CD4-positive, alpha-beta memory T cell (primary cell): ENCODE data around the gene PIEZO1. TPM values are rescaled to one million over a fixed set of nuclear protein-coding genes. Genes with fewer than 3 reads are reported as not detected.

ENCODE experiments used
- CTCF ChIA-PET: fragments of 350-600 bp; sonication (Branson Sonifier 250); formaldehyde crosslinking; loops from one replicate; lab custom pipeline; 2021; ENCODE audit warnings: inconsistent platforms; ENCODE audit not compliant: partially characterized antibody; lab: Charles Lee
- POLR2A ChIA-PET: fragments of 350-600 bp; sonication (Branson Sonifier 250); formaldehyde crosslinking; loops from one replicate; lab custom pipeline; 2021; ENCODE audit not compliant: partially characterized antibody; lab: Charles Lee
- DNase-seq, 5 donors: peaks; one replicate each; pipeline versions ENCODE4 v3.0.0 to v3.0.0-alpha.2; 2020 to 2022; ENCODE audit warnings: mixed read lengths in 1 of 5
- H3K27ac ChIP-seq: one replicate; pipeline ENCODE4 v1.7.0; 2013; ENCODE audit warnings: low read depth, low read length
- H3K27me3 ChIP-seq: 2 replicates; pipeline ENCODE4 v1.7.0; 2013; ENCODE audit warnings: mild to moderate bottlenecking, low read length, moderate library complexity; ENCODE audit not compliant: insufficient read depth
- H3K36me3 ChIP-seq: 2 replicates; pipeline ENCODE4 v1.7.0; 2013; ENCODE audit warnings: mild to moderate bottlenecking, low read length, moderate library complexity; ENCODE audit not compliant: insufficient read depth
- H3K4me1 ChIP-seq: 2 replicates; pipeline ENCODE4 v1.7.0; 2013; ENCODE audit warnings: mild to moderate bottlenecking, low read length, moderate library complexity; ENCODE audit not compliant: insufficient read depth
- H3K4me3 ChIP-seq, 2 donors: one replicate each; pipeline ENCODE4 v1.7.0; 2013; ENCODE audit warnings: low read length in 2 of 2, mild to moderate bottlenecking in 1 of 2
- H3K9me3 ChIP-seq, 2 donors: one replicate each; pipeline ENCODE4 v1.7.0; 2013; ENCODE audit warnings: low read length in 2 of 2, control low read depth in 1 of 2; ENCODE audit not compliant: control insufficient read depth in 1 of 2
- H3K27ac Mint-ChIP-seq, 7 donors: one replicate each; pipeline ENCODE4 v1.8.0; 2020 to 2021; ENCODE audit warnings: mixed read lengths in 7 of 7, mild to moderate bottlenecking in 6 of 7, inconsistent platforms in 3 of 7, moderate library complexity in 3 of 7
- H3K27me3 Mint-ChIP-seq, 2 donors: one replicate each; pipeline ENCODE4 v1.8.0; 2020 to 2021; ENCODE audit warnings: mixed read lengths in 2 of 2
- H3K36me3 Mint-ChIP-seq, 2 donors: one replicate each; pipeline ENCODE4 v1.8.0; 2020 to 2021; ENCODE audit warnings: mixed read lengths in 2 of 2, inconsistent platforms in 1 of 2, mild to moderate bottlenecking in 1 of 2
- H3K4me1 Mint-ChIP-seq, 4 donors: one replicate each; pipeline ENCODE4 v1.8.0; 2020 to 2021; ENCODE audit warnings: mixed read lengths in 4 of 4, mild to moderate bottlenecking in 1 of 4
- H3K4me3 Mint-ChIP-seq, 8 donors: one replicate each; pipeline ENCODE4 v1.8.0; 2020 to 2021; ENCODE audit warnings: mixed read lengths in 8 of 8, mild to moderate bottlenecking in 7 of 8, moderate library complexity in 6 of 8, inconsistent platforms in 3 of 8
- H3K9me3 Mint-ChIP-seq, 8 donors: one replicate each; pipeline ENCODE4 v1.8.0; 2020 to 2021; ENCODE audit warnings: mixed read lengths in 8 of 8, mild to moderate bottlenecking in 5 of 8, inconsistent platforms in 3 of 8, moderate library complexity in 1 of 8
- intact Hi-C: fragments of 100-400 bp; cut with micrococcal nuclease; formaldehyde crosslinking; loops from one replicate; pipeline ENCODE4 v1.15.1; 2023
- polyA plus RNA-seq, 2 donors: library from polyadenylated mRNA; unstranded; fragments of 300-500 nt; fragmentation: Illumina TruSeq; gene quantifications; one replicate each; pipeline ENCODE4 v1.2.3, GENCODE V29; 2021
- total RNA-seq, 2 experiments: library from RNA; stranded (reverse); gene quantifications; one replicate each; pipeline ENCODE4 v1.2.3, GENCODE V29; 2021

PIEZO1 gene, protein sequence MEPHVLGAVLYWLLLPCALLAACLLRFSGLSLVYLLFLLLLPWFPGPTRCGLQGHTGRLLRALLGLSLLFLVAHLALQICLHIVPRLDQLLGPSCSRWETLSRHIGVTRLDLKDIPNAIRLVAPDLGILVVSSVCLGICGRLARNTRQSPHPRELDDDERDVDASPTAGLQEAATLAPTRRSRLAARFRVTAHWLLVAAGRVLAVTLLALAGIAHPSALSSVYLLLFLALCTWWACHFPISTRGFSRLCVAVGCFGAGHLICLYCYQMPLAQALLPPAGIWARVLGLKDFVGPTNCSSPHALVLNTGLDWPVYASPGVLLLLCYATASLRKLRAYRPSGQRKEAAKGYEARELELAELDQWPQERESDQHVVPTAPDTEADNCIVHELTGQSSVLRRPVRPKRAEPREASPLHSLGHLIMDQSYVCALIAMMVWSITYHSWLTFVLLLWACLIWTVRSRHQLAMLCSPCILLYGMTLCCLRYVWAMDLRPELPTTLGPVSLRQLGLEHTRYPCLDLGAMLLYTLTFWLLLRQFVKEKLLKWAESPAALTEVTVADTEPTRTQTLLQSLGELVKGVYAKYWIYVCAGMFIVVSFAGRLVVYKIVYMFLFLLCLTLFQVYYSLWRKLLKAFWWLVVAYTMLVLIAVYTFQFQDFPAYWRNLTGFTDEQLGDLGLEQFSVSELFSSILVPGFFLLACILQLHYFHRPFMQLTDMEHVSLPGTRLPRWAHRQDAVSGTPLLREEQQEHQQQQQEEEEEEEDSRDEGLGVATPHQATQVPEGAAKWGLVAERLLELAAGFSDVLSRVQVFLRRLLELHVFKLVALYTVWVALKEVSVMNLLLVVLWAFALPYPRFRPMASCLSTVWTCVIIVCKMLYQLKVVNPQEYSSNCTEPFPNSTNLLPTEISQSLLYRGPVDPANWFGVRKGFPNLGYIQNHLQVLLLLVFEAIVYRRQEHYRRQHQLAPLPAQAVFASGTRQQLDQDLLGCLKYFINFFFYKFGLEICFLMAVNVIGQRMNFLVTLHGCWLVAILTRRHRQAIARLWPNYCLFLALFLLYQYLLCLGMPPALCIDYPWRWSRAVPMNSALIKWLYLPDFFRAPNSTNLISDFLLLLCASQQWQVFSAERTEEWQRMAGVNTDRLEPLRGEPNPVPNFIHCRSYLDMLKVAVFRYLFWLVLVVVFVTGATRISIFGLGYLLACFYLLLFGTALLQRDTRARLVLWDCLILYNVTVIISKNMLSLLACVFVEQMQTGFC (N-terminal part only)
- total RNA-seq (100 to 1,000 TPM; 274 to 302 TPM), polyA plus RNA-seq (10 to 100 TPM; 12.0 to 67.5 TPM)

DNA sequence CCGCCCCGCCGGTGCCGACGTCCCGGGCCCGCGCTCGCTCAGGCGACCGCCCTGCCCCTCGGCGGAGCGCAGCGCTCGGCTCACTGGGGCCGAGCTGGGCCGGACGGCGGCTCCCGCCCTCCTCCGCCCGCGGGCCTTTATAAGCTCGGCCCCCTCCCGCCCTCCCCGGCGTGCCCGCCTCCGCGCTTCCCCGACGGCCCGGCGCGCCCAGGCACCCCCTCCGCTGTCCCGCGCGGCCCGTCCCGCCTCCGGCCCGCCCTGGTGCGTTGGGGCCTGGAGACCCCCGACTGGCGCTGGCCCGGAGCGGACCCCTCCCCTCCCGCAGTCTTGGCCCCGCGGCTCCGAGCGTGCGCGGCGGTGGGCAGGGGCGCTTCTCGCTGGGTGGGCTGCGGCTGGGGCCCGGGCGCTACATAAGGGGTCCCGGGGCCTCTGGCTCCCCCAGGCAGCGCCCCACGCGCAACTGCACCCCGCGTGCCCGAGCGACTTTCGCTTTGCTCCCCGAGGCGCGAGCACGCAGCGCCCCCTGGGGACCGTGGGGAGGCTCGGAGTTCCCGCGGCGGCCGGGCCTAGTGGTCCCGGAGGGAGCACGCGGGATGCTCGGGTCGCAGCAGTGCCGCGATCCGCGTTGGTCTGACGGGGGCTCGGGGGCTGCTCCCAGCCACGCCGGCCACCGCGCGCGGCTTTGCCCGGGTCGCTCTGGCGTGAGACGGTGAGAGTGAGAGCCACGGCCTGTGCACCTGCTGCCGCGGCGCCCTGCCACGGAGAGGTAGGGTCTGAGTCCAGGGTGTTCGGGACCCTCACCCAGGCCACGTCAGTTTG, at the start of gene PIEZO1:
PIEZO1 (minus strand) TSS at position 115 of the 819 bp plus-strand sequence. CDS start 256 bp downstream, outside the sequence.
- POLR2A ChIA-PET = interaction anchor here (0.6 to 8.8 kb wide), 8 partner anchors 23 to 98 kb away, joined by 3 to 206 read pairs (median 5); partner anchors contain the start of genes APRT, CDT1, GALNS and TRAPPC2L
- peak; percentile 79 to 88 (median 85) for DNase-seq
- H3K27me3 Mint-ChIP-seq = no peaks in the 10 kb centered on the region
- intact Hi-C loops = loop anchor here (1.0 kb wide), 4 partner anchors 17 to 48 kb away; partner anchors contain the start of gene APRT
- no peaks in the 10 kb centered on the region for H3K9me3 ChIP-seq
- H3K36me3 Mint-ChIP-seq = peaks cover 0 to 16% of the 10 kb centered on the region in 2 donors
- H3K4me1 Mint-ChIP-seq = peaks cover 32 to 46% (median 41%) of the 10 kb centered on the region in 4 donors
- no peaks in the 10 kb centered on the region for H3K27me3 ChIP-seq
- H3K4me1 ChIP-seq = peaks cover 52% of the 10 kb centered on the region
- H3K27ac Mint-ChIP-seq = peak within 1 kb of the TSS; percentile 17 to 95 (median 72)
- H3K27ac ChIP-seq = peak within 1 kb of the TSS; percentile 74
- peak within 1 kb of the TSS; percentile 26 to 70 for H3K4me3 ChIP-seq
- H3K9me3 Mint-ChIP-seq = peaks cover 0 to 1% (median 0%) of the 10 kb centered on the region in 8 donors
- CTCF ChIA-PET = interaction anchor here (0.8 to 10.7 kb wide), 7 partner anchors 9 to 73 kb away, joined by 3 to 137 read pairs (median 4); no protein-coding TSS in a partner anchor
- no peaks in the 10 kb centered on the region for H3K36me3 ChIP-seq
- H3K4me3 Mint-ChIP-seq = peak within 1 kb of the TSS; percentile 79 to 94 (median 85)

DNA sequence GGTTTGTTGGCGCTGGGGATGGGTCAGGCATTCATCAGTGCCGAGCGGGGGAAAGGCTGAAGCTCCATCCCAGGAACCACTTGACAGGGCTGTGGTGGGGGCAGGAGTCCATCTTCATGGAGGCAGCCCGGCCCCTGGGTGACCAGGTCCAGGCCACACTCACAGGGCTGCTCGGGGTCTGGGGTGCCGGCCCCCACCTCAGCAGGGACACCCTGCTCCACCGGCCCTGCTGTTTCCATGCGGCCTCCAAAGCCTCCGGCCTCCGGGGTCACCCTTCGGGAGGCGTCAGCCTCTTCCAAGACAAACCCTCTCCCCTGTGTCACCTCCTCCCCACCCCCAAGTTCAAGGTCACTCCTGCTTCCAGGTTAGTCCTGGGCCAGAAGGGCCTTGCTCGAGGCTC, 49.6 kb upstream of the PIEZO1 start:
- H3K9me3 ChIP-seq = no peaks in the 10 kb centered on the region
- Mint-ChIP-seq H3K9me3 (no peaks in the 10 kb centered on the region), H3K36me3 (peaks cover 0 to 7% of the 10 kb centered on the region in 2 donors), H3K27me3 (no peaks in the 10 kb centered on the region), H3K4me3 (no peak overlapping the region), H3K4me1 (no peaks in the 10 kb centered on the region), H3K27ac (no peak overlapping the region)
- H3K36me3 ChIP-seq = no peaks in the 10 kb centered on the region
- no peaks in the 10 kb centered on the region for H3K4me1 ChIP-seq
- ChIA-PET POLR2A (no interaction called here), CTCF (no interaction called here)
- no peak overlapping the region for H3K27ac ChIP-seq
- no peak overlapping the region for H3K4me3 ChIP-seq
- H3K27me3 ChIP-seq = no peaks in the 10 kb centered on the region
- intact Hi-C loops = no loop called here
- no peak for DNase-seq

DNA sequence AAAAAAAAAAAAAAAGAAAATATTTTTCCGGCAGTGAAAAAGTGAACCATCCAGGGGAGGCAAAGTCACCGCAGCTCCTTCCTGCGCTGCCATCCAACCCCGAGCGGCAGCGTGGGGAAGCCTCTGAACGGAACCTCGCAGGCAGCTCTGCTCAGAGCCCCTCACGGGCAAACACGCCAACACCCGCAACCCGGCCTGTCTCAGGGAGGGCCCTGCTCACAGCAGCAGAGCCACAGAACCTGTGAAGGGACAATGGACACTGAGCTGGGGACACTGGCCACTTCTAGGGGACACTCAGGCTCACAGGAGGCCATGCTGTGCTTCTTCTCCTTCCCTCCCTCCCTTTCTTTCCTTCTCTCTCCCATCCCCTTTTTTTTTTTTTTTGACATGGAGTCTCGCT, 48.1 kb upstream of the PIEZO1 start:
- DNase-seq = no peak
- peaks cover 0 to 8% of the 10 kb centered on the region in 2 donors for H3K36me3 Mint-ChIP-seq
- no peaks in the 10 kb centered on the region for H3K36me3 ChIP-seq
- H3K27me3 ChIP-seq = no peaks in the 10 kb centered on the region
- intact Hi-C loops = no loop called here
- no peaks in the 10 kb centered on the region for H3K4me1 ChIP-seq
- H3K4me1 Mint-ChIP-seq = no peaks in the 10 kb centered on the region
- CTCF ChIA-PET = no interaction called here
- no peak overlapping the region for H3K4me3 Mint-ChIP-seq
- H3K4me3 ChIP-seq = no peak overlapping the region
- H3K9me3 ChIP-seq = no peaks in the 10 kb centered on the region
- H3K27ac Mint-ChIP-seq = no peak overlapping the region
- H3K27me3 Mint-ChIP-seq = no peaks in the 10 kb centered on the region
- H3K9me3 Mint-ChIP-seq = no peaks in the 10 kb centered on the region
- no peak overlapping the region for H3K27ac ChIP-seq
- POLR2A ChIA-PET = interaction anchor here (0.6 kb wide), 1 partner anchor 407 kb away, joined by 4 read pairs; no protein-coding TSS in a partner anchor

DNA sequence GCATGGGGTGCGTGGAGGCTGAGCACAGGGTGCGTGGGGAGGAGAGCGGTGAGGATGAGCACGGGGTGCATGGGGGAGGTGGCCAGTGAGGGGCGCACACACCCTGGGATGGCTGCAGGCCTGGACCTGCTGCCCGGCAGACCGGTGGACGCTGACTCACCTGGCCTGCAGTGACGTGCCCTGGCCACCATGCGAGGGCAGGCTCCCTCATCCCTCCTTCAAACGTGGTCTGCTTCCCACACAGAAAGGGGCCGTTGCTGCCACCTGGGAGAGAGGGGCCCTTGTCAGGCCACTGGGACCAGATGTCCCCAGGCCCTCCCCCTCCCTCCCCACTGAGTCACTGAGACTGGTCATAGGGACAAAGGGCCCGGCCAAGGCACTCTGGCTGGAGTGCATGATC, 46.8 kb upstream of the PIEZO1 start:
- Mint-ChIP-seq H3K4me3 (no peak overlapping the region), H3K27me3 (no peaks in the 10 kb centered on the region), H3K27ac (no peak overlapping the region), H3K9me3 (no peaks in the 10 kb centered on the region), H3K36me3 (peaks cover 0 to 8% of the 10 kb centered on the region in 2 donors), H3K4me1 (no peaks in the 10 kb centered on the region)
- POLR2A ChIA-PET = no interaction called here
- no peak overlapping the region for H3K27ac ChIP-seq
- intact Hi-C loops = no loop called here
- H3K4me1 ChIP-seq = no peaks in the 10 kb centered on the region
- CTCF ChIA-PET = no interaction called here
- DNase-seq = no peak
- H3K9me3 ChIP-seq = no peaks in the 10 kb centered on the region
- H3K36me3 ChIP-seq = no peaks in the 10 kb centered on the region
- H3K4me3 ChIP-seq = no peak overlapping the region
- no peaks in the 10 kb centered on the region for H3K27me3 ChIP-seq

DNA sequence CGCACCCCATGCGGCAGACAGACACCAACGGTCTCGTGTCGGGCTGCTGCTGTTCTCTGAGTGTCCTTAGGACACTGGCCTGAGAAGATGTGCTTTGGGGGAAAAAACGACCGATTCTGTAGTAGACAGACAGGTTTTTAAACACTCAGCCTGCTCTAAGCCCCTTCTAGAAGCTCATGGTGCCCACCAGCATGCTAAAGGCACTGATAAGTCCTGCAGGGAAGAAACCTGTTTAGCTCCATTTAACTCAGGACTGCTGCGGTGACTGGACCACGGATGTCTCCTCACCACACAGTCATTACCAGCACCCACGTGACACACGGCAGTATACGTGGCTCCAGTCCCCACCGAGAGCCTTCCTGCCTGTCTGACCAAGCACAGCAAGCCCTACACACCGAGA, 45.8 kb upstream of the PIEZO1 start:
- CTCF ChIA-PET = no interaction called here
- H3K36me3 Mint-ChIP-seq = peaks cover 0 to 9% of the 10 kb centered on the region in 2 donors

DNA sequence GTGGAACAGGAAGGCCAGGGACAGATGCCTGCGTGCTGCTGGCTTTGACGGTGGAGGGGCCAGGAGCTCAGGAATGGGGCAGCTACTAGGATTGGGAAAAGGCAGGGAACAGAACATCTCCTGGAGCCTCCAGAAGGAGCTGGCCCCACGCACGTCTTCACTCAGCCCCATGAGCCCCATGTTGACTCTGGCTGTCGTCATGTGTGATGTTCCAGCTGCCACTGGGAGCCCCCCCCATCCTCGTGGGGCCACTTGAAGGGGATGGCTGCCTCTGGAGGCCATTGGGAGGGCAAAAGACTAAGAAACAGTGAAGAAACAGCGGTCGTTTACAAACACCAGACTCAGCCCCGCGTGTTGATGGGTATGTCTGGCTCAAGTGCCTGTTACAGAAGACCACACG, 45.2 kb upstream of the PIEZO1 start:
- Histone ChIP-seq H3K4me3 (no peak overlapping the region), H3K27ac (no peak overlapping the region), H3K27me3 (no peaks in the 10 kb centered on the region), H3K36me3 (no peaks in the 10 kb centered on the region), H3K9me3 (no peaks in the 10 kb centered on the region), H3K4me1 (no peaks in the 10 kb centered on the region)
- intact Hi-C loops = no loop called here
- POLR2A ChIA-PET = no interaction called here
- H3K4me3 Mint-ChIP-seq = no peak overlapping the region
- H3K4me1 Mint-ChIP-seq = no peaks in the 10 kb centered on the region
- H3K9me3 Mint-ChIP-seq = no peaks in the 10 kb centered on the region
- peaks cover 0 to 10% of the 10 kb centered on the region in 2 donors for H3K36me3 Mint-ChIP-seq
- no peak for DNase-seq
- H3K27ac Mint-ChIP-seq = no peak overlapping the region
- H3K27me3 Mint-ChIP-seq = no peaks in the 10 kb centered on the region
- CTCF ChIA-PET = no interaction called here

More for the DNA sequence above, 45.8 kb upstream of the PIEZO1 start:
- H3K9me3 ChIP-seq = no peaks in the 10 kb centered on the region
- H3K4me3 ChIP-seq = no peak overlapping the region
- H3K27me3 ChIP-seq = no peaks in the 10 kb centered on the region
- H3K27ac Mint-ChIP-seq = no peak overlapping the region
- intact Hi-C loops = no loop called here
- H3K27ac ChIP-seq = no peak overlapping the region
- H3K4me1 ChIP-seq = no peaks in the 10 kb centered on the region
- no peaks in the 10 kb centered on the region for H3K27me3 Mint-ChIP-seq
- H3K36me3 ChIP-seq = no peaks in the 10 kb centered on the region
- POLR2A ChIA-PET = no interaction called here
- no peaks in the 10 kb centered on the region for H3K9me3 Mint-ChIP-seq
- no peak for DNase-seq
- no peak overlapping the region for H3K4me3 Mint-ChIP-seq
- no peaks in the 10 kb centered on the region for H3K4me1 Mint-ChIP-seq
